Keratinocyte (primary cell): Measurements from ENCODE around the gene UBXN2A. TPM values are rescaled to one million over a fixed set of nuclear protein-coding genes. Genes with fewer than 3 reads are reported as not detected.

Source experiments
- DNase-seq: peaks from one replicate; pipeline ENCODE4 v3.0.0-alpha.2; 2011; ENCODE audit warnings: low read depth, missing footprints, low spot score
- FAIRE-seq: peaks from 2 replicates; lab custom pipeline; 2011; peaks lifted over from hg19 to GRCh38; lab: Jason Lieb, UNC
- H2AFZ ChIP-seq: 2 replicates; pipeline ENCODE4 v1.6.0; 2012; ENCODE audit warnings: low read length, control low read depth, inconsistent platforms; ENCODE audit not compliant: control insufficient read depth
- H3K27ac ChIP-seq: 2 replicates; pipeline ENCODE4 v1.5.1; 2011; ENCODE audit warnings: low read length; ENCODE audit not compliant: control insufficient read depth, insufficient read depth
- H3K27me3 ChIP-seq: 3 replicates; pipeline ENCODE4 v1.6.0; 2011; ENCODE audit warnings: low read length; ENCODE audit not compliant: control insufficient read depth, insufficient read depth; ENCODE audit errors: extremely low read depth
- H3K36me3 ChIP-seq, 2 experiments: 2 replicates in 1 of 2; 3 replicates in 1 of 2; pipeline ENCODE4 v1.5.1; 2011; ENCODE audit warnings: low read length in 2 of 2, mild to moderate bottlenecking in 1 of 2; ENCODE audit not compliant: control insufficient read depth in 2 of 2, insufficient read depth in 2 of 2; ENCODE audit errors: extremely low read depth in 1 of 2
- H3K4me1 ChIP-seq: 3 replicates; pipeline ENCODE4 v1.5.1; 2011; ENCODE audit warnings: low read length; ENCODE audit not compliant: control insufficient read depth, insufficient read depth; ENCODE audit errors: extremely low read depth
- H3K4me2 ChIP-seq: 3 replicates; pipeline ENCODE4 v1.6.0; 2011; ENCODE audit warnings: low read depth, low read length; ENCODE audit not compliant: control insufficient read depth, insufficient read depth; ENCODE audit errors: extremely low read depth
- H3K4me3 ChIP-seq, 3 experiments: fragments of 200-600 bp in 1 of 3; sonication (generic) in 1 of 3; 2 replicates in 2 of 3; 3 replicates in 1 of 3; pipeline ENCODE4 v1.5.1; 2011 to 2016; ENCODE audit warnings: low read length in 3 of 3, mild to moderate bottlenecking in 3 of 3, control low read depth in 2 of 3, inconsistent platforms in 1 of 3, low read depth in 1 of 3, mixed read lengths in 1 of 3, mixed run types in 1 of 3, moderate library complexity in 1 of 3; ENCODE audit not compliant: control insufficient read depth in 2 of 3, insufficient read depth in 2 of 3; ENCODE audit errors: extremely low read depth in 1 of 3
- H3K79me2 ChIP-seq: 2 replicates; pipeline ENCODE4 v1.6.0; 2012; ENCODE audit warnings: low read length; ENCODE audit not compliant: control insufficient read depth, insufficient read depth
- H3K9ac ChIP-seq: 3 replicates; pipeline ENCODE4 v1.6.0; 2011; ENCODE audit warnings: low read length; ENCODE audit not compliant: control insufficient read depth, insufficient read depth; ENCODE audit errors: extremely low read depth
- H3K9me1 ChIP-seq: 3 replicates; pipeline ENCODE4 v1.6.0; 2011; ENCODE audit warnings: low read length; ENCODE audit not compliant: control insufficient read depth, insufficient read depth; ENCODE audit errors: extremely low read depth
- H3K9me3 ChIP-seq: 2 replicates; pipeline ENCODE4 v1.5.1; 2012; ENCODE audit warnings: low read depth, low read length; ENCODE audit not compliant: control insufficient read depth
- H4K20me1 ChIP-seq: 3 replicates; pipeline ENCODE4 v1.6.0; 2011; ENCODE audit warnings: low read length; ENCODE audit not compliant: control insufficient read depth, insufficient read depth; ENCODE audit errors: extremely low read depth
- EZH2 ChIP-seq: IDR thresholded peaks from one replicate; pipeline ENCODE4 v1.6.1; 2012; ENCODE audit warnings: inconsistent platforms, mild to moderate bottlenecking, low read length, moderate library complexity
- dilution Hi-C: fragments of 300-500 bp; cut with MboI; formaldehyde crosslinking; loops from one replicate; pipeline ENCODE4 v1.7.0; 2020; ENCODE audit warnings: low sequenced_read_pairs; ENCODE audit not compliant: extremely low pct_ligation_motif_present
- polyA plus RNA-seq, 5 experiments: library from polyadenylated mRNA; depleted of rRNA in 3 of 5; stranded (reverse) in 3 of 5; stranded (forward) in 1 of 5; unstranded in 1 of 5; fragments of >200 nt; gene quantifications; 1 replicate in 1 of 5; 2 replicates in 3 of 5; 3 replicates in 1 of 5; pipeline versions ENCODE4 v1.2.1 to v1.2.3, GENCODE V29; 2011 to 2012; ENCODE audit warnings: missing spikeins in 2 of 5, low read depth in 1 of 5, low replicate concordance in 1 of 5
- TF ChIP-seq, protein P1 (sequence below), 3 experiments: IDR thresholded peaks in 1 of 3; conservative IDR thresholded peaks in 1 of 3; optimal IDR thresholded peaks in 1 of 3; 2 replicates in 2 of 3; 3 replicates in 1 of 3; pipeline versions ENCODE3 to v1.5.1; 2011; ENCODE audit warnings: low read length in 3 of 3, mild to moderate bottlenecking in 3 of 3, moderate library complexity in 2 of 3, control low read depth in 1 of 3, inconsistent platforms in 1 of 3; ENCODE audit not compliant: insufficient read depth in 2 of 3; ENCODE audit errors: extremely low read depth in 1 of 3

UBXN2A gene
- polyA plus RNA-seq, 1 donor (not counting 4 experiments of a cell fraction or from before 2014, with no cell fraction given), result 11.7 TPM

DNA sequence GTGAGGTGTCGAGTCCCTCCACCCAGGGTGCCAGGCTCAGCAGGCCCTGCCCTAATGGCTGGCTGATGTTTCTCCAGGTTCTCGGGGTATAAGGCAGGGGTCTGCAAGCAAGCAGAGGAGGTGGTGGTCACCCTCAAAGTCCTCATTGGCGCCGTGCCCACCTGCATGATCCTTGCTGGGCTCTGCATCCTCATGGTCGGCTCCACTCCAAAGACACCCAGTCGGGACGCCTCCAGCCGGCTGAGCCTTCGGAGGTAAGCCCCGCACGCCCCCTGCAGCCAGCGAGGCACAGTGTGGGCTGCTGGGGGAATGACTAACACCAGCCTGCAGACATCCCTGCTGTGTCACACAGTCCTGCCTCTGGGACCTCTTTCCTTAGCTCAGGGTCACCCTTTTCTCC, 83.8 kb downstream of the UBXN2A start:
- no peak for FAIRE-seq
- Histone ChIP-seq H3K4me2 (no peak overlapping the region), H3K9ac (no peak overlapping the region), H2AFZ (no peak overlapping the region), H3K27ac (no peak overlapping the region), H3K9me1 (no peaks in the 10 kb centered on the region), H4K20me1 (no peaks in the 10 kb centered on the region), H3K4me3 (no peak overlapping the region), H3K36me3 (peaks cover 1 to 4% of the 10 kb centered on the region in 2 experiments), H3K79me2 (no peaks in the 10 kb centered on the region), H3K9me3 (no peaks in the 10 kb centered on the region), H3K4me1 (peaks cover 3% of the 10 kb centered on the region), H3K27me3 (no peaks in the 10 kb centered on the region)
- no peak for DNase-seq
- dilution Hi-C loops, result no loop called here
- TF ChIP-seq EZH2, result no peak
- TF ChIP-seq, protein P1, sequence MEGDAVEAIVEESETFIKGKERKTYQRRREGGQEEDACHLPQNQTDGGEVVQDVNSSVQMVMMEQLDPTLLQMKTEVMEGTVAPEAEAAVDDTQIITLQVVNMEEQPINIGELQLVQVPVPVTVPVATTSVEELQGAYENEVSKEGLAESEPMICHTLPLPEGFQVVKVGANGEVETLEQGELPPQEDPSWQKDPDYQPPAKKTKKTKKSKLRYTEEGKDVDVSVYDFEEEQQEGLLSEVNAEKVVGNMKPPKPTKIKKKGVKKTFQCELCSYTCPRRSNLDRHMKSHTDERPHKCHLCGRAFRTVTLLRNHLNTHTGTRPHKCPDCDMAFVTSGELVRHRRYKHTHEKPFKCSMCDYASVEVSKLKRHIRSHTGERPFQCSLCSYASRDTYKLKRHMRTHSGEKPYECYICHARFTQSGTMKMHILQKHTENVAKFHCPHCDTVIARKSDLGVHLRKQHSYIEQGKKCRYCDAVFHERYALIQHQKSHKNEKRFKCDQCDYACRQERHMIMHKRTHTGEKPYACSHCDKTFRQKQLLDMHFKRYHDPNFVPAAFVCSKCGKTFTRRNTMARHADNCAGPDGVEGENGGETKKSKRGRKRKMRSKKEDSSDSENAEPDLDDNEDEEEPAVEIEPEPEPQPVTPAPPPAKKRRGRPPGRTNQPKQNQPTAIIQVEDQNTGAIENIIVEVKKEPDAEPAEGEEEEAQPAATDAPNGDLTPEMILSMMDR (optimal IDR thresholded peaks at IDR 0.05 in 1 of 3, IDR thresholded peaks at IDR 0.05 in 1 of 3, conservative IDR thresholded peaks at IDR 0.05 in 1 of 3; ENCODE audit: extremely low read depth in 1 of 3, insufficient read depth in 2 of 3, low read length in 3 of 3), result no peak

DNA sequence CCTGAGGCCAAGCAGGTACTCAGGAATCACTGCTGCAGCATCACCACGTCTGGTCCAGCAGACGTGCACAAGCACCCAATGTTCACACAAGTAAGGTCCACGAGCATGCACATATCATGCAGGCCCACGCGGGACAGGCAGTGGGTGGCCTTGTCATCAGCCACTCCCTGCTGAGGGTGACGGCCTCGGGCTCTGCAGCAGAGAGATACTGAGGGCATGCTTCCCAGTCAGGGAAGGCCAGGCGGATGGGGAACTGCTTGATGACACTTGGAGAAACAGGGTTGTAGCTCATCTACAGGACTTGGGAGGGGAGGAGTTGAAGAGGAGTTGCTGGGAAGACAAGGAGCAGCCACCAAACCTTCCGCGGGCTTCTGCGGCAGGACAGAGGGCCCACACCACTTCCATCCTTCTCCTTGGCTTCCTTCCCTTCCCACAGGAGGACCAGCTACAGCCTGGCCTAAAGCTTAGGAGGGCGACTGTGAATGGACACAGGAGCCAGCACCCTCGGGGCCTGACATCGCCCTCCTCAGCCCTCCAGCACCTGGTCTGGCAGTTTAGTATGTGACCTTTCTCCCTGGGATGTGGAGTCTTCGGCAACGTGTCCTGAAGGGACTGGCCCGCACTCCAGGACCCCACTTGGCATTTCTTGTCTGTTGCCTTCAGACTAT, 84.9 kb downstream of the UBXN2A start:
- FAIRE-seq, result no peak
- no peak overlapping the region for H2AFZ ChIP-seq
- H3K4me1 ChIP-seq, result peaks cover 3% of the 10 kb centered on the region
- H4K20me1 ChIP-seq, result no peaks in the 10 kb centered on the region
- H3K9ac ChIP-seq, result no peak overlapping the region
- H3K27me3 ChIP-seq, result no peaks in the 10 kb centered on the region
- no peak for DNase-seq
- dilution Hi-C loops, result no loop called here
- no peaks in the 10 kb centered on the region for H3K79me2 ChIP-seq
- no peaks in the 10 kb centered on the region for H3K9me3 ChIP-seq
- H3K36me3 ChIP-seq, result peaks cover 1 to 11% of the 10 kb centered on the region in 2 experiments
- no peak for TF ChIP-seq EZH2
- TF ChIP-seq, protein P1 (optimal IDR thresholded peaks at IDR 0.05 in 1 of 3, IDR thresholded peaks at IDR 0.05 in 1 of 3, conservative IDR thresholded peaks at IDR 0.05 in 1 of 3; ENCODE audit: extremely low read depth in 1 of 3, insufficient read depth in 2 of 3, low read length in 3 of 3), result no peak
- no peaks in the 10 kb centered on the region for H3K9me1 ChIP-seq
- H3K4me2 ChIP-seq, result no peak overlapping the region
- no peak overlapping the region for H3K4me3 ChIP-seq
- no peak overlapping the region for H3K27ac ChIP-seq
